Mononuclear cell (primary cell): ENCODE results near the gene PELI2. TPM values are rescaled to one million over a fixed set of nuclear protein-coding genes. Genes with fewer than 3 reads are reported as not detected.

ENCODE experiments used
- H3K27me3 ChIP-seq: 2 replicates; pipeline ENCODE4 v1.6.0; 2011; ENCODE audit warnings: low read length, control low read depth; ENCODE audit not compliant: insufficient read depth
- H3K4me1 ChIP-seq: 2 replicates; pipeline ENCODE4 v1.5.1; 2011; ENCODE audit warnings: mild to moderate bottlenecking, low read length, control low read depth; ENCODE audit not compliant: insufficient read depth
- H3K4me3 ChIP-seq: 2 replicates; pipeline ENCODE4 v1.5.1; 2011; ENCODE audit warnings: mild to moderate bottlenecking, low read length, moderate library complexity
- H3K9me3 ChIP-seq: 2 replicates; pipeline ENCODE4 v1.5.1; 2011; ENCODE audit warnings: low read depth, mild to moderate bottlenecking, control low read depth, low read length
- total RNA-seq: library from RNA; depleted of rRNA; stranded (reverse); fragments of >200 nt; gene quantifications from one replicate; pipeline ENCODE4 v1.2.3, GENCODE V29; 2012

PELI2 gene
- total RNA-seq, 1 donor: 31.9 TPM

DNA sequence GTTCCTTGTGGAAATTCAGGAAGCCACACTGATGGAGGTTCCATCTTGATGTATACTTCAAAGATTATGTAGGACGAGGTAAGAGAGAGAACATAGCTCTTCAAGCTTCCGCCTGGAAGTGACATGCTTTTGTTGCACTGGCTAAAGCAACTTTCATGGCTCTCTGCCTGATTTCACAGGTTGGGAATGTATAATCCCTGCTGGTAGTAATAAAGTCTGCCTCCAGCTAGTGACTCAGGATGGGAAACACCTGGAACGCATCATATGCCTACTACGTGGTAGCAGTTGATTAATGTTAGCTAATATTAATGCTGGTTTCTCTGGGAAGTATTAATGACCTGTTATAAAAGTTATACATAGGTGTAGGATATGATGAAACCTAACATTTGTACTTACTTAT, 71.1 kb downstream of the PELI2 start:
- H3K9me3 ChIP-seq: no peaks in the 10 kb centered on the region
- no peaks in the 10 kb centered on the region for H3K27me3 ChIP-seq
- peaks cover 4% of the 10 kb centered on the region for H3K4me1 ChIP-seq
- H3K4me3 ChIP-seq: no peak overlapping the region

DNA sequence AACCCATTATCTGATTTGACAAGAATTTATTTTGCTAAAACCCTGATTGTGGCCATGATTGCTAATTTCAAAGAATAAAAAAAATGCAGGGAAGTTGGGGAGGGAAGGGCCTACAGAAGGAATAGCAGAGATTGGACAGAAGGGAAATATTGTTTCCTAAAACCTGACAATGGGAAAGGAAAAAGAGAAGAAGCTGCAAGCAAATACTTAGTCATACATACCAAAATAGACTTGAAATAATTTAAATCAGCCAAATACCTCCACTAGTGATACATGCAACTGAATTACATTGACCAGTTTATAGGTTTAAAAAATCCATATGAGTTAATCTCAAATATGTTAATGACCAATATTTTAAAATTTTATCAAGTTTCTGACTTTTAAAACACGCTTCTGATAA, 75.1 kb downstream of the PELI2 start:
- Histone ChIP-seq H3K4me1 (peaks cover 22% of the 10 kb centered on the region), H3K4me3 (no peak overlapping the region), H3K9me3 (no peaks in the 10 kb centered on the region), H3K27me3 (no peaks in the 10 kb centered on the region)

DNA sequence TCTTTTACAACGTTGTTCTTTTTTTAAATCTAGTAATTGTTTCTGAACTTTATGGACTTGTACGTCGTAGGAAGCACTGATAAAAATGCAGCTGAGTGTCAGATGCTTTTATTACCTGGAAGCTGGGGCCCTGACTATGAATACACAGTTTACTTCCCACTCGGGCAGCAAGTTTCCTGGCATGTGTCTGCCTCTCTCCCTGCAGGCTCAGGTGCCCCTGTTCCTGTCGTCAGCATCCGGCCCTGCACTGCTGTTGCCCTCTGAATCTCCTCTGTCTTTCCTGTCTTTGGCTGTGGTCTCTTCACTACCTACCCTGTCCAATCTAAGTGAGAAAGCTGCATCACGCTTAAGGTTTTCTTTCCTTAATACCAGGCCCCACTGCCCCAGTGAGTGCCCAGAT, 75.8 kb downstream of the PELI2 start:
- peaks cover 23% of the 10 kb centered on the region for H3K4me1 ChIP-seq
- no peaks in the 10 kb centered on the region for H3K27me3 ChIP-seq
- H3K9me3 ChIP-seq: no peaks in the 10 kb centered on the region
- H3K4me3 ChIP-seq: no peak overlapping the region

DNA sequence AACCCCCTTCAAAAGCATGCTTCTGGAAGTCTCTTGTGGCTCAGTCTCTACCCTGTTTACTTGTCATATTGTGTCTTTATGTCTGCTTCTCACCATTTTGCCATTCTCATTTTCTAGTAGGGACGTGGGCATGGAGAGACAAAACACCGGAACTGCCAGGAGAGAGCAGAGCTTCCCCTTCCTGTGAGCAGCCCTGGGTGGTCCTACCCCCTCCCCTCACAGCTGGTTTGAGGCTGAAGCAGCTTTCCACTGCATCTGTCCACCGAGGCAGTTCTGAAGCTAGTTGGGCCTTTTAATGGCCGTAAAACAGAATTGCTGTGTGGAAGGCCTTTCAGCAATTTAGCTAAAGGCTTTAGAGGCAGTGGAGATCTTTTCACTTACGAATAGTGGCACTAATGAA, 77.0 kb downstream of the PELI2 start:
- no peaks in the 10 kb centered on the region for H3K27me3 ChIP-seq
- H3K4me3 ChIP-seq: no peak overlapping the region
- no peaks in the 10 kb centered on the region for H3K9me3 ChIP-seq
- peaks cover 23% of the 10 kb centered on the region for H3K4me1 ChIP-seq

GRCh38 chr14:56195704-56196103, 77.5 kb downstream of the PELI2 start:
- peaks cover 23% of the 10 kb centered on the region for H3K4me1 ChIP-seq
- H3K4me3 ChIP-seq: no peak overlapping the region
- H3K9me3 ChIP-seq: no peaks in the 10 kb centered on the region
- no peaks in the 10 kb centered on the region for H3K27me3 ChIP-seq

GRCh38 chr14:56196274-56196673, 78.1 kb downstream of the PELI2 start:
- Histone ChIP-seq H3K4me1 (peaks cover 23% of the 10 kb centered on the region), H3K27me3 (no peaks in the 10 kb centered on the region), H3K4me3 (no peak overlapping the region), H3K9me3 (no peaks in the 10 kb centered on the region)

GRCh38 chr14:56197150-56197549, 78.9 kb downstream of the PELI2 start:
- Histone ChIP-seq H3K27me3 (no peaks in the 10 kb centered on the region), H3K4me1 (peaks cover 23% of the 10 kb centered on the region), H3K9me3 (no peaks in the 10 kb centered on the region), H3K4me3 (no peak overlapping the region)

DNA sequence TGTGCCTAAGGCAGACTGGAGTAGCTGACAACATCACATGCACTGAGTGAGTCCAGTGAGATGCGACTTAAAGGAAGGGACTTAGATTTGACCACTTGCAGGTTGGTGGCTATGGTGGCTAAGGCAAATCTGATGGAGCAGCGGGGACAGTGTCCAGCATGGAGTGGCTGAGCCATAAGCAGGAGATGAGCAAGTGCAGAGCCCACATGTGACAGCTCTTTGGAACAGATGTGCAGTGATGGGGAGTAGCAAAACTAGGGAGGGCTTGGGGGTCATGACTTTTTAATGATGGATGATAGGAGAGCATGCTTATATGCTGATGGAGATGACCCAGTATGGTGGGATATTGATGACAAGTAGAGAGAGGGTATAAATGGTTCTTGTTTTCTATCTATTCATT, 80.2 kb downstream of the PELI2 start:
- H3K9me3 ChIP-seq: no peaks in the 10 kb centered on the region
- no peaks in the 10 kb centered on the region for H3K27me3 ChIP-seq
- no peak overlapping the region for H3K4me3 ChIP-seq
- peaks cover 23% of the 10 kb centered on the region for H3K4me1 ChIP-seq

- H3K4me3 ChIP-seq: no peak overlapping the region
- H3K9me3 ChIP-seq: no peaks in the 10 kb centered on the region
- H3K27me3 ChIP-seq: no peaks in the 10 kb centered on the region
- peaks cover 20% of the 10 kb centered on the region for H3K4me1 ChIP-seq
Measured at GRCh38 chr14:56199095-56199981, 81.1 kb downstream of the PELI2 start.

DNA sequence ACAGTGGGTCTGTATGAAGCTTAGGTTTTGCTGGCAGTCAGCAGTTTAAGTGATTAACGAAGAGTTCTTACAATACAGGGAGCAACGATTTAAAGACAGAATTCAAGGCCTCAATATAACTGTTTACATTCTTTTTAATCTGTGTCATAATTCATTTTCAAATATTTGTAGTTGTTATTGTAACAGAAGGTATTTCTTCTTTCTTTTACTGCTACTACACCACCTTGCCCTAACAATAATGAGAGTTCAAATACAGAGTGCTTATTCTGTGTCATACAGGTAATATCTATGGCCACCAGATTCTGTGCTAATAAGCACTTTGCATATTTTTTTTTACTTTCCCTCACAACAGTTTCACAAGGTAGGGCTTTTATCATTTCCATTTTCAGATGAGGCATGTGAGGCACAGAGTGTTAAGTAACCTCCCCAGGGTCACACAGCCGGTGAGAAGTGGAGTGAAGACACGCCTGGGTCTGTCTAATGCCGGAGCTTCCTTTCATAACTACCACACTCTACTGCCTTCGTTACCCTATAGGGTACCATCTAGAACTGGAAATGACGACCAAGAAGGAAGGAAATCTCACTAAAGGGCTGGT, 81.9 kb downstream of the PELI2 start:
- peaks cover 15% of the 10 kb centered on the region for H3K4me1 ChIP-seq
- H3K27me3 ChIP-seq: no peaks in the 10 kb centered on the region
- H3K9me3 ChIP-seq: no peaks in the 10 kb centered on the region
- H3K4me3 ChIP-seq: no peak overlapping the region

GRCh38 chr14:56202256-56202655, 84.0 kb downstream of the PELI2 start:
- Histone ChIP-seq H3K9me3 (no peaks in the 10 kb centered on the region), H3K27me3 (no peaks in the 10 kb centered on the region), H3K4me3 (no peak overlapping the region), H3K4me1 (peaks cover 13% of the 10 kb centered on the region)

GRCh38 chr14:56205881-56206280, 87.7 kb downstream of the PELI2 start:
- H3K9me3 ChIP-seq: no peaks in the 10 kb centered on the region
- H3K4me1 ChIP-seq: peaks cover 9% of the 10 kb centered on the region
- no peak overlapping the region for H3K4me3 ChIP-seq
- no peaks in the 10 kb centered on the region for H3K27me3 ChIP-seq

- Histone ChIP-seq H3K27me3 (no peaks in the 10 kb centered on the region), H3K4me3 (no peak overlapping the region), H3K9me3 (no peaks in the 10 kb centered on the region), H3K4me1 (peaks cover 9% of the 10 kb centered on the region)
Measured at GRCh38 chr14:56206596-56206995, 88.4 kb downstream of the PELI2 start.

DNA sequence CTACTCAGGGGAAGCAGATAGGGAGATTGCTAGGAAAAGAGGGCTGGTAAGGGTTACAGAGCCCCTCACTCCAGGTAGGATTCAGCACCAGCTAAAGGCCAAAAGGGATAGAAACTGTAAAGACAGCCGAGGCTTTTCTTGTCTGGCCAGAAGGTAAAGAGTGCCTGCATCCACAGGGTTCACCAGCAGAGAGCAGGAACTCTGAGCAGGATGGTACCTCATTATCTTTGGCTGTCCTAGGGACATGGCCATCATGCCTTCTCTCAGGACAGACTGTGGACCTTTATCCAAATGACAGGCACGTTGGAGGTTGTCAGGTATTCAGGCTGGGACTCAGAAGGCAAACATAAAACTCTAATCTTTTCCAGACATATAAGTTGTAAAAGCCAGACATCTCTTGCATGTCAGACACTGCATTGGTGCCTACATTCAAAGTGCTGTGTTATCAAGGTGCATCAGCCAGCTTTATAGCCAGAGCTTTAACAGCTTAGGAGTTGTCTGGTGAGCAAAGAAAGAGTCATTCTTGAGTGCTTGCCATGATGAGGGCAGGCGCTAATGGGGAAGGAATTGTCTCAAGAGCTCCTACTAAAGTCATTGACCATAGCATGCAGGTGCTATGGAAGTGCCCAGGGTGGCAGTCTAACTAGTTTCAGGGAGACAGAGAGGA, 89.5 kb downstream of the PELI2 start:
- peaks cover 9% of the 10 kb centered on the region for H3K4me1 ChIP-seq
- H3K4me3 ChIP-seq: no peak overlapping the region
- no peaks in the 10 kb centered on the region for H3K9me3 ChIP-seq
- H3K27me3 ChIP-seq: no peaks in the 10 kb centered on the region

GRCh38 chr14:56208520-56208919, 90.3 kb downstream of the PELI2 start:
- Histone ChIP-seq H3K9me3 (no peaks in the 10 kb centered on the region), H3K27me3 (no peaks in the 10 kb centered on the region), H3K4me1 (peaks cover 9% of the 10 kb centered on the region), H3K4me3 (no peak overlapping the region)
